ENCODE measurements around the gene TFAP2C.

TFAP2C gene

DNA sequence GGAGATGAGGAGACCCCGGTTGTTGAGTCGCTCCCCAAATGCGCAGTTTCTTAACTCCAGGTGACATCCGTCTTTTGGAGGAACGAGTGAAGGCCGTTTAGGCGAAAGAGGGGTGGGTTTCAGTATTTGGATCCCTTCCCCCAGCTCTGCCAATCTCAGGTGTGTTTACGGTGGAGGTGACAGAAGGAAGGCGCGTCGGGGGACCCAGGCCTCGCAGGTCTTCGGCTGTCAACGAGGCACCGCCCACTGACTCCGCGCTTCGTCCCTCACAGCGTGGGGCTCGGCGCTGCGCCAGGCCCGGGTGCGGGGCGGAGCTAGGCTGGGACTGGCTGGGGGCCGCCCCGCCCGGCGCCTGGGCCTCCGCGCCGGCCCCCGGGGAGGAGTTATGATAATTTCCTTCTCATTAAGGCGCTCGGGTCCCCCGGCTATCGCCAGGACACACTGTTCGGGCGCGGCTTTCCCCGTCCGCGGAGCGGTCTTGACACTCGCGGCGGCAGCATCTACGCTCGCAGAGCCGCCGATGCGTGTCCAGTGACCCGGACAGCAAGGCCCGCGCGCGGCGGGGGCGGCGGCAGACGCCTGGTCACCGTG is at the start of gene TFAP2C:
TSS of gene TFAP2C (plus strand) at position 434 of the 591 bp plus-strand sequence. CDS start 239 bp downstream, outside the sequence.
- TF ChIP-seq, protein P1, sequence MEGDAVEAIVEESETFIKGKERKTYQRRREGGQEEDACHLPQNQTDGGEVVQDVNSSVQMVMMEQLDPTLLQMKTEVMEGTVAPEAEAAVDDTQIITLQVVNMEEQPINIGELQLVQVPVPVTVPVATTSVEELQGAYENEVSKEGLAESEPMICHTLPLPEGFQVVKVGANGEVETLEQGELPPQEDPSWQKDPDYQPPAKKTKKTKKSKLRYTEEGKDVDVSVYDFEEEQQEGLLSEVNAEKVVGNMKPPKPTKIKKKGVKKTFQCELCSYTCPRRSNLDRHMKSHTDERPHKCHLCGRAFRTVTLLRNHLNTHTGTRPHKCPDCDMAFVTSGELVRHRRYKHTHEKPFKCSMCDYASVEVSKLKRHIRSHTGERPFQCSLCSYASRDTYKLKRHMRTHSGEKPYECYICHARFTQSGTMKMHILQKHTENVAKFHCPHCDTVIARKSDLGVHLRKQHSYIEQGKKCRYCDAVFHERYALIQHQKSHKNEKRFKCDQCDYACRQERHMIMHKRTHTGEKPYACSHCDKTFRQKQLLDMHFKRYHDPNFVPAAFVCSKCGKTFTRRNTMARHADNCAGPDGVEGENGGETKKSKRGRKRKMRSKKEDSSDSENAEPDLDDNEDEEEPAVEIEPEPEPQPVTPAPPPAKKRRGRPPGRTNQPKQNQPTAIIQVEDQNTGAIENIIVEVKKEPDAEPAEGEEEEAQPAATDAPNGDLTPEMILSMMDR (IDR thresholded peaks at IDR 0.05; ENCODE audit: low read depth, low read length): no peak
- H3K4me3 ChIP-seq (ENCODE audit: low read depth, low read length): peak within 1 kb of the TSS; percentile 7

DNA sequence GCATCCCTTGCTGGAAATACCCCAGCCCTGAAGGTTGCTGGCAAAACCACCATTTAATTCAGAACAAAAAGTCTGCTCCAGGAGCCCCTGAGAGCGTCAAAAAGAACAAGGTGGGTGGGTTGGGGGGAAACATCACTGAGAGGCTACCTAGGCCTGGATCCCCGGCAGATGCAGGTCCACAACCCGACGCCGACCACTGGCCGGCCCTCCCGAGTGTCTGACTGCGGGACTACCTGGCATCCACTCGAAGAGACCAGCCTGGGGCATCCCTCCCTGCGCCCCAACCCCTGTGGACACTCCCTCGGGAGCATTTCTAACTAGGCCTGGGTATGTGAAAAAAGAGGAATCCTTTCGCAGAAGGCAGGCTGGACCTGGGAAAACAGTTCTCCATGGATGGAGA is 48.9 kb upstream of the TFAP2C start:
- TF ChIP-seq, protein P1 (IDR thresholded peaks at IDR 0.05; ENCODE audit: low read depth, low read length): no peak
- no peak overlapping the region for H3K4me3 ChIP-seq (ENCODE audit: low read depth, low read length)

DNA sequence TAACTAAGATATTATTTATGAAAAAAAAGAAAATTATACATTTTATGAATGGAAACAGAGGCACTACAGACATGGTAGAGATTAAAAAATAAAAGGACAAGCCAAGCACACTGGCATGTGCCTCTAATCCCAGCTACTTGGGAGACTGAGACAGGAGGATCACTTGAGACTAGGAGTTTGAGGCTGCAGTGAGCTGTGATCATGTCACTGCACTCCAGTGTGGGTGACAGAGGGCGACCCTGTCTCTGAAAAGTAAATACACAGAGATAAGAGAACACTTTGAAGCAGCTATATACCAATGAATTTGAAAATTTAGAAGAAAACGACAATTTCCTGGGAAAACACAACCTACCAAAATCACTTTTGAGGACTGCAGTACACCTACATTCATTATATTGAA is 47.4 kb upstream of the TFAP2C start:
- H3K4me3 ChIP-seq (ENCODE audit: low read depth, low read length): no peak overlapping the region
- TF ChIP-seq, protein P1 (IDR thresholded peaks at IDR 0.05; ENCODE audit: low read depth, low read length): no peak

DNA sequence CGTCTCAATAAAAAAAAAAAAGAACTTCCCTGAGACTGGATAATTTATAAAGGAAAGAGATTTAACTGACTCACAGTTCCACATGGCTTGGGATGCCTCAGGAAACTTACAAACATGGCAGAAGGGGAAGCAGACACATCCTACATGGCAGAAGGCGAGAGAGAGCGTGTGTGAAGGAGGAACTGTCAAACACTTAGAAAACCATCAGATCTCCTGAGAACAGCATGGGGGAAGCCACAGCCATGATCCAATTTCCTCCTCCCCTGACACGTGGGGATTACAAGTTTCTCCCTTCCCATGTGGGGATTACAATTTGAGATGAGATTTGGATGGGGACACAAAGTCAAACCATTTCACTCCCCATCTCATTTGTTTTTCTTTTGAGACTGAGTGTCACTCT is 46.6 kb upstream of the TFAP2C start:
- TF ChIP-seq, protein P1 (IDR thresholded peaks at IDR 0.05; ENCODE audit: low read depth, low read length): no peak
- no peak overlapping the region for H3K4me3 ChIP-seq (ENCODE audit: low read depth, low read length)

DNA sequence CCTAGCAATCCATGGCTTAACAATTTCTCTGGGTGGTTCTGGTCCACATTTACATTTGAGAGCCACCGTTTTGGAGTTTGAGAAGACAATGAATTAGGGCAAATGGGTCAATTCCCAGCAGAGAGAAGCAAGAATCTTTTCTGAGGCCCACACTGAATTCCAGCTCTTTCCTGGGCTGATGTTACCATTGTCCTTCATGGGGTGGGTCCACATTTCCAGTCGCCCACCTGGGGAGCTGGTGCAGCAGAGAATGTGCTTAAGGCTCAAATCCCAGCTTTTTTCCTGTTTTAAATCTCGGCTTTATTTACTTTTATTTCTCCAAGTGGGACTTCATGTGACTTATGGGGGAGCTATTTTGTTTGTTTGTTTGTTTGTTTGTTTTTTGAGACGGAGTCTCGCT is 44.2 kb upstream of the TFAP2C start:
- TF ChIP-seq, protein P1 (IDR thresholded peaks at IDR 0.05; ENCODE audit: low read depth, low read length): no peak
- H3K4me3 ChIP-seq (ENCODE audit: low read depth, low read length): no peak overlapping the region

DNA sequence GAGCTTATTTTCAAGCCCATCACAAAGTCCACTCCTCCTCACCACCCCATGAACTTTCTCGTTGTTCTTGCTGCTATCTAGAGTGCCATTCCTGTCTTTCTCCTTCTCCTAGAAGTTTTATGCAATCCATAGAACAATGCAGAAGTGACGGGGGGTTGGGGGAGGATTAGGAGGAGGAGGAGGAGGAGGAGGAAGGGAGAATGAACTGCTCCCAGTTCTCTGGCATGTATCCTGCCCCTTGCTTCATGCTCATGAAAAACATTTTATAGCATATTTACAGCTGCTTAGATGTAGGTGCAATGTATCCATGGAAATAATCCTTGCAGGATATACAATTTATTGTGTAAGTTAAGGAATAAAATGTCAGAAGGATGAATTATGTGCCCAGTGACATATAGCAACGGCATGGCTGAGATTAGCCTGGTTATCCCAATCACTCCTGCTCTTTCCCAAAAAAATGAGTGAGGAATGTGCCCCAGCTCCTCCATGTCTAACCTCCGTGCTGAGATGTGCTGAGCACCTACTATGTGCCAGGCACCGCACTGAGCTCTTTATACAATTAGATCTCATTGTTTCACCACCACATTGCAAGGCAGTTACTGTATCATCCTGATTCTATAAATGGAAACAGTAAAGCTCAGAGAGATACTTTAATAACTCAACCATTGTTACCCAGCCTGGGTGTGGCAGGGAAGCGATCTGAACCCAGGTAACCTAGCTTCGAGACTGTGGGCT is 41.6 kb upstream of the TFAP2C start:
- TF ChIP-seq, protein P1 (IDR thresholded peaks at IDR 0.05; ENCODE audit: low read depth, low read length): no peak
- H3K4me3 ChIP-seq (ENCODE audit: low read depth, low read length): no peak overlapping the region

DNA sequence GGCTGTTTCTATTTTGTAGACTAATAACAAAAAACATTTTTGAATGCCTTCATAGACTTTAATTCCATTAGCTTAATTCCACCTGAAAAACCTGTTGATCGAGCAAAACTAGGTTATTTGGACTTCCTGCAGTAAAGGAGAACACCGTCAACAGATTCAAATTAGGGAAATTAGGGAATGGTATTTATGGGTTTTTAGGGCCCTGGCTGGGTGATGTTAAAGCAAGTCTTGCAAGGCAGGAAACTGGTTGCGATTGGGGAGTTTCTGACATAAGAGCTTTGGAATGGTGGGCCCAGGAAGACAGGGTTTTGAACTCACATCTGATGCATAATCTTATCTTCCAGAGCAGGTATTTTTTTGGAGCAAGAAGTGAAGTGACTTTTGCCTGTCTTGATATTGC is 40.1 kb upstream of the TFAP2C start:
- TF ChIP-seq, protein P1 (IDR thresholded peaks at IDR 0.05; ENCODE audit: low read depth, low read length): no peak
- H3K4me3 ChIP-seq (ENCODE audit: low read depth, low read length): no peak overlapping the region

All from WI38 (cell line).